ENCODE data around the gene GTF2IRD2. TPM values are rescaled to one million over a fixed set of nuclear protein-coding genes. Genes with fewer than 3 reads are reported as not detected.
"Not testable (repeated sequence)": the region's sequence is repeated elsewhere in the genome, so short reads cannot be mapped to it uniquely, and the experiment has no call there.

Gene GTF2IRD2
- total RNA-seq, 1 donor = 17.0 TPM

DNA sequence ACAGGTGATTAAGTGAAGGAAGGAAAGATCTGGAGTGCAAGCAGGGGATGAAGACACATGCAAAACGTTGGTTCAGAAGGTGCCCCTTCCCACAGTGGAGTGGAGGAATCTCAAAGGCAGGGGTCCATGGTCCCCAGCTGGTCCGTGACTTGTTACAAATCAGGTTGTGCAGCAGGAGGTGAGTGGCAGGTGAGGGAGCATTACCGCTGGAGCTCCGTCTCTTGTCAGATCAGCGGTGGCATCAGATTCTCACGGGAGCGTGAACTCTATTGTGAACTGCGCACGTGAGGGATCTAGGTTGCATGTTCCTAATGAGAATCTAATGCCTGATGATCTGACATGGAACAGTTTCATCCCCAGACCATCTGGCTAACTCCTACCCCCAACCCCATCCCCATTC is 21.1 kb upstream of the GTF2IRD2 start:
- H3K9me3 ChIP-seq (ENCODE audit: low read depth, low read length); H3K4me3 ChIP-seq (ENCODE audit: insufficient read depth, low read length); H3K36me3 ChIP-seq (ENCODE audit: insufficient read depth, low read length); DNase-seq (ENCODE audit: insufficient read length, low spot score, missing footprints); H3K4me2 ChIP-seq (ENCODE audit: insufficient read depth, low read length); H3K79me2 ChIP-seq (ENCODE audit: insufficient read depth, low read length); H3K27ac ChIP-seq (ENCODE audit: low read depth, low read length); H4K20me1 ChIP-seq (ENCODE audit: insufficient read depth, low read length); H2AFZ ChIP-seq (ENCODE audit: low read length); H3K4me1 ChIP-seq (ENCODE audit: insufficient read depth, low read length); H3K27me3 ChIP-seq (ENCODE audit: insufficient read depth, low read length): not testable (repeated sequence)

- H3K4me3 ChIP-seq (ENCODE audit: insufficient read depth, low read length); H3K9me3 ChIP-seq (ENCODE audit: low read depth, low read length); H3K27ac ChIP-seq (ENCODE audit: low read depth, low read length); H3K36me3 ChIP-seq (ENCODE audit: insufficient read depth, low read length); H4K20me1 ChIP-seq (ENCODE audit: insufficient read depth, low read length); H3K79me2 ChIP-seq (ENCODE audit: insufficient read depth, low read length); DNase-seq (ENCODE audit: insufficient read length, low spot score, missing footprints); H3K27me3 ChIP-seq (ENCODE audit: insufficient read depth, low read length); H3K4me1 ChIP-seq (ENCODE audit: insufficient read depth, low read length); H2AFZ ChIP-seq (ENCODE audit: low read length); H3K4me2 ChIP-seq (ENCODE audit: insufficient read depth, low read length): not testable (repeated sequence)
Measured at GRCh38 chr7:74865777-74866176, 14.4 kb upstream of the GTF2IRD2 start.

DNA sequence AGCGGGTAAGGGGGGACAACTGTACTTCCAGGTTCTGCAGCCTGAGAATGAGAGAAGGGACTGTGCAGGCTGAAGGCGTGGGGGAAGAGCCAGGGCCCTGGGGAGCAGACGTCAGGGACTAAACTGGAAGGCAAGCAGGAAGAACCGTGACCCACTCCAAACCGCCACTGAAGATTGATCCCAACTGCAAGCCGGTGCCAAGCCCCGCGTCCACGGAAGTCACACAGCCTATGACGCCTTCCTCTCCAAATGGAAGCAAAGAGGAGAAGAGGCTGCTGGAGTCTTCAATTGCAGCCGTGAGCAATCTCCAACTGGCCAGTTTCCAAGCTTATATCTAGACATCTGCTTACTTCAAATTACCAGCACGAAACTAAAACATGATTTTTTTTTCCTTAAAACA is 1.6 kb downstream of the GTF2IRD2 start:
- not testable (repeated sequence) for H3K27me3 ChIP-seq (ENCODE audit: insufficient read depth, low read length); H3K27ac ChIP-seq (ENCODE audit: low read depth, low read length)

GRCh38 chr7:74830411-74830810 is 21.0 kb downstream of the GTF2IRD2 start:
- H3K79me2 ChIP-seq (ENCODE audit: insufficient read depth, low read length); H3K4me1 ChIP-seq (ENCODE audit: insufficient read depth, low read length): not testable (repeated sequence)

More for the DNA sequence above, 1.6 kb downstream of the GTF2IRD2 start:
- not testable (repeated sequence) for H3K4me3 ChIP-seq (ENCODE audit: insufficient read depth, low read length); H3K4me2 ChIP-seq (ENCODE audit: insufficient read depth, low read length); H2AFZ ChIP-seq (ENCODE audit: low read length); H4K20me1 ChIP-seq (ENCODE audit: insufficient read depth, low read length); H3K36me3 ChIP-seq (ENCODE audit: insufficient read depth, low read length); H3K4me1 ChIP-seq (ENCODE audit: insufficient read depth, low read length); H3K9me3 ChIP-seq (ENCODE audit: low read depth, low read length); H3K79me2 ChIP-seq (ENCODE audit: insufficient read depth, low read length); DNase-seq (ENCODE audit: insufficient read length, low spot score, missing footprints)

GRCh38 chr7:74829959-74830358 is 21.4 kb downstream of the GTF2IRD2 start:
- not testable (repeated sequence) for H2AFZ ChIP-seq (ENCODE audit: low read length); H3K27me3 ChIP-seq (ENCODE audit: insufficient read depth, low read length); H3K79me2 ChIP-seq (ENCODE audit: insufficient read depth, low read length)

More at GRCh38 chr7:74830411-74830810, 21.0 kb downstream of the GTF2IRD2 start:
- H4K20me1 ChIP-seq (ENCODE audit: insufficient read depth, low read length); H2AFZ ChIP-seq (ENCODE audit: low read length); H3K27ac ChIP-seq (ENCODE audit: low read depth, low read length); DNase-seq (ENCODE audit: insufficient read length, low spot score, missing footprints); H3K4me2 ChIP-seq (ENCODE audit: insufficient read depth, low read length); H3K27me3 ChIP-seq (ENCODE audit: insufficient read depth, low read length); H3K36me3 ChIP-seq (ENCODE audit: insufficient read depth, low read length); H3K9me3 ChIP-seq (ENCODE audit: low read depth, low read length); H3K4me3 ChIP-seq (ENCODE audit: insufficient read depth, low read length): not testable (repeated sequence)

DNA sequence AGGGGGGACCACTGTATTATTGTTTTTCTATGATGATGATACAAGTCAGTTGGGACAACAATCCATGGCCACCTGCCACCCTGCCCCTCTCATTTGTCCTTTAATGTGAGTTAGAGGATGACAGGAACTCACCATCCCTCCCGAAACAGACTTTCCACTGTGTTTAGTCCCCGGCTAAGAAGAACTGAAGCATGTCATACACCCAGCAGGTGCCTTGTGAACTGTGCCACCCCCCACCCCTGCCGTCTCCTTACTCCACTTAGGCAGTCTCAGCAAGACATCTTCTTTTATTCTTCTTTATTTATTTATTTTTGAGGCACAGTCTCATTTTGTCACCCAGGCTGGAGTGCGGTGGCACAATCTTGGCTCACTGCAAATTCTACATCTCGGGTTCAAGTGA is 30.1 kb downstream of the GTF2IRD2 start:
- not testable (repeated sequence) for H3K36me3 ChIP-seq (ENCODE audit: insufficient read depth, low read length); H2AFZ ChIP-seq (ENCODE audit: low read length); H3K4me1 ChIP-seq (ENCODE audit: insufficient read depth, low read length); H3K4me3 ChIP-seq (ENCODE audit: insufficient read depth, low read length); H3K27ac ChIP-seq (ENCODE audit: low read depth, low read length); DNase-seq (ENCODE audit: insufficient read length, low spot score, missing footprints); H4K20me1 ChIP-seq (ENCODE audit: insufficient read depth, low read length); H3K4me2 ChIP-seq (ENCODE audit: insufficient read depth, low read length); H3K9me3 ChIP-seq (ENCODE audit: low read depth, low read length); H3K79me2 ChIP-seq (ENCODE audit: insufficient read depth, low read length); H3K27me3 ChIP-seq (ENCODE audit: insufficient read depth, low read length)

More at GRCh38 chr7:74829959-74830358, 21.4 kb downstream of the GTF2IRD2 start:
- not testable (repeated sequence) for H3K4me2 ChIP-seq (ENCODE audit: insufficient read depth, low read length); H3K4me3 ChIP-seq (ENCODE audit: insufficient read depth, low read length); H3K4me1 ChIP-seq (ENCODE audit: insufficient read depth, low read length); H3K9me3 ChIP-seq (ENCODE audit: low read depth, low read length); DNase-seq (ENCODE audit: insufficient read length, low spot score, missing footprints); H4K20me1 ChIP-seq (ENCODE audit: insufficient read depth, low read length); H3K27ac ChIP-seq (ENCODE audit: low read depth, low read length); H3K36me3 ChIP-seq (ENCODE audit: insufficient read depth, low read length)

DNA sequence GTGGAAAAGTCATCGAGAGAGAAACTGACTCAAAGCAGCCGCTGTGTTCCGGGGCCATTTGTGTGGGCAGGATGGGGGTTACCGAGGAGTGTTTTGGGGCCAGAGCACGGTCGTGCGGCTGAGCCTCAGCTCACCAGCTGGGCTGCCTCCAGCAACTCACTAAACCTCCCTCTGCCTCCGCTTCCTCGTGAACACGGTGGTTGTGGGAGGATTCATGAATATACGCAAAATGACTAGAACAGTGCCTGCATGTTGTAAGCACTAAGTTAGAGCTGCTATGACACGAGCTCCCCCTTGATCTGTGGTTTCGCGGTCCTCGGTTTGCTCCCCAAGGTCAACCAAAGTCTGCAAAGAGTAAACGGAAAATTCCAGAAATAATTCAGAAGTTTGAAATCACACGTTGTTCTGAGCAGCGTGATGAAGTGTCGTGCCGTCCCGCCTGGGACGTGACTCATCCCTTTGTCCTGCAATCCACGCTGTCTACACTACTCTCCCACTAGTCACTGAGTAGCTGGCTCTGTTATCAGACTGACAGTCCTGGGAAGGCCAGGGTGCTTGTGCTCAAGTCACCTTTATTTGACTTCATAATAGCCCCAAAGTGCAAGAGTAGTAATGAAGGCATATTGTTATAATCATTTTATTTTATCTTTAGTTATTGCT is 31.1 kb downstream of the GTF2IRD2 start:
- H3K36me3 ChIP-seq (ENCODE audit: insufficient read depth, low read length); H3K4me1 ChIP-seq (ENCODE audit: insufficient read depth, low read length); H3K9me3 ChIP-seq (ENCODE audit: low read depth, low read length); H3K27ac ChIP-seq (ENCODE audit: low read depth, low read length); DNase-seq (ENCODE audit: insufficient read length, low spot score, missing footprints); H3K4me3 ChIP-seq (ENCODE audit: insufficient read depth, low read length); H3K4me2 ChIP-seq (ENCODE audit: insufficient read depth, low read length); H3K79me2 ChIP-seq (ENCODE audit: insufficient read depth, low read length); H4K20me1 ChIP-seq (ENCODE audit: insufficient read depth, low read length); H3K27me3 ChIP-seq (ENCODE audit: insufficient read depth, low read length); H2AFZ ChIP-seq (ENCODE audit: low read length): not testable (repeated sequence)

DNA sequence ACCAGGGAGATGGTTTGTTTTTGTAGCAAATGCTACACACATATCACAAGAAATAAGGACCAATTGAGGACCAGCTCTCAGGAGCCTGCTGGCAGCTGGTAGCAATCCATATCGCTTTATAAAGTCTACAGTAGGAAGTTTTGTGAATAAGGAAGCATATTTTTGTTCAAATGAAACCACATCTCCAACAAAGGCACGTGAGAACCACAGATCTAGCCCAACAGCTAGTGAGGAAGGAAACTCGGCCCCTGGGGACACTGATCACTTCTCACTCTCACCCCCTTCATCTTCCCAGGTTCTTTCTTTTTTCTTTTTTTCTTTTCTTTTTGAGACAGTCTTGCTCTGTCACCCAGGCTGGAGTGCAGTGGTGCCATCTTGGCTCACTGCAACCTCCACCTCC is 35.5 kb downstream of the GTF2IRD2 start:
- not testable (repeated sequence) for H4K20me1 ChIP-seq (ENCODE audit: insufficient read depth, low read length); H3K27me3 ChIP-seq (ENCODE audit: insufficient read depth, low read length); H3K36me3 ChIP-seq (ENCODE audit: insufficient read depth, low read length); H3K79me2 ChIP-seq (ENCODE audit: insufficient read depth, low read length); H3K4me1 ChIP-seq (ENCODE audit: insufficient read depth, low read length); H3K9me3 ChIP-seq (ENCODE audit: low read depth, low read length); H3K4me3 ChIP-seq (ENCODE audit: insufficient read depth, low read length); H3K27ac ChIP-seq (ENCODE audit: low read depth, low read length); DNase-seq (ENCODE audit: insufficient read length, low spot score, missing footprints); H3K4me2 ChIP-seq (ENCODE audit: insufficient read depth, low read length); H2AFZ ChIP-seq (ENCODE audit: low read length)

DNA sequence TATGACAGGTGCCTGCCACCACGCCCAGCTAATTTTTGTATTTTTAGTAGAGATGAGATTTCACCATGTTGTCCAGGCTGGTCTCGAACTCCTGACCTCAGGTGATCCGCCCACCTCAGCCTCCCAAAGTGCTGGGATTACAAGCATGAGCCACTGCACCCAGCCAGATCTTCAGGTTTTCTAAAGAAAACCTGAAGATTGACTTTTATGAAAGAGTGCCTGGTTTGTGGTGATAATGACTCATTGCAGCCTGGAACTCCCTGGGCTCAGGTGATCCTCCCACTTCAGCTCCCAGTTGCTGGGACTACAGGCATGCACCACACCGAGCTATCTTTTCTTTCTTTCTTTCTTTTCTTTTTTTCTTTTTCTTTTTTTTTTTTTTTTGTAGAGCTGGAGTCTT is 52.8 kb downstream of the GTF2IRD2 start:
- not testable (repeated sequence) for H4K20me1 ChIP-seq (ENCODE audit: insufficient read depth, low read length); H2AFZ ChIP-seq (ENCODE audit: low read length); DNase-seq (ENCODE audit: insufficient read length, low spot score, missing footprints); H3K4me2 ChIP-seq (ENCODE audit: insufficient read depth, low read length); H3K9me3 ChIP-seq (ENCODE audit: low read depth, low read length); H3K27ac ChIP-seq (ENCODE audit: low read depth, low read length); H3K4me3 ChIP-seq (ENCODE audit: insufficient read depth, low read length); H3K4me1 ChIP-seq (ENCODE audit: insufficient read depth, low read length); H3K27me3 ChIP-seq (ENCODE audit: insufficient read depth, low read length); H3K79me2 ChIP-seq (ENCODE audit: insufficient read depth, low read length); H3K36me3 ChIP-seq (ENCODE audit: insufficient read depth, low read length)

Data from osteoblast (primary cell).